OCI-LY3 (cell line): ENCODE results near the gene PLAA.
A peak's percentile ranks its signal among the peaks of the same experiment; 100 is the strongest.

Experiments used
- H2AFZ ChIP-seq: fragments of 200-600, 300-600 bp; shearing (Covaris generic); 2 replicates; pipeline ENCODE4 v1.6.0; 2014; ENCODE audit warnings: antibody characterized with exemption, low read depth, low read length
- H3K27ac ChIP-seq: fragments of 200-600, 300-600 bp; sonication (generic); 2 replicates; pipeline ENCODE4 v1.5.1; 2014; ENCODE audit warnings: mild to moderate bottlenecking, low read length, moderate library complexity, mixed read lengths
- H3K27me3 ChIP-seq: fragments of 200-600, 300-600 bp; sonication (generic); 2 replicates; pipeline ENCODE4 v1.6.1; 2014; ENCODE audit warnings: low read depth, low read length, mixed read lengths
- H3K36me3 ChIP-seq: fragments of 200-600, 300-600 bp; sonication (generic); replicated peaks from 2 replicates; pipeline ENCODE3; 2014; ENCODE audit warnings: low read depth, low read length, mixed read lengths
- H3K4me1 ChIP-seq: fragments of 300-600, 200-600 bp; sonication (generic); 2 replicates; pipeline ENCODE4 v1.6.1; 2014; ENCODE audit warnings: low read length, mixed read lengths
- H3K4me2 ChIP-seq: fragments of 200-600, 300-600 bp; sonication (generic); 2 replicates; pipeline ENCODE4 v1.6.1; 2014; ENCODE audit warnings: low read length, mixed read lengths
- H3K4me3 ChIP-seq: fragments of 300-600, 200-600 bp; sonication (generic); 2 replicates; pipeline ENCODE4 v1.5.1; 2014; ENCODE audit warnings: antibody characterized with exemption, mild to moderate bottlenecking, low read length, moderate library complexity
- H3K79me2 ChIP-seq: fragments of 300-600, 200-600 bp; shearing (Covaris generic); 2 replicates; pipeline ENCODE4 v1.6.1; 2014; ENCODE audit warnings: mild to moderate bottlenecking, low read length, mixed read lengths
- H3K9ac ChIP-seq: fragments of 300-600, 200-600 bp; shearing (Covaris generic); 2 replicates; pipeline ENCODE4 v1.6.0; 2014; ENCODE audit warnings: mild to moderate bottlenecking, low read length, moderate library complexity
- H3K9me3 ChIP-seq: fragments of 200-600, 300-600 bp; shearing (Covaris generic); 2 replicates; pipeline ENCODE4 v1.6.1; 2014; ENCODE audit warnings: low read length, mixed read lengths; ENCODE audit not compliant: insufficient read depth
- H4K20me1 ChIP-seq: fragments of 200-600, 300-600 bp; sonication (generic); 2 replicates; pipeline ENCODE4 v1.6.1; 2016; ENCODE audit warnings: low read length, mixed read lengths; ENCODE audit not compliant: insufficient read depth
- EZH2phosphoT487 ChIP-seq: fragments of 200-600 bp; shearing (Covaris generic); IDR thresholded peaks from 2 replicates; pipeline ENCODE4 v1.6.1; 2018; ENCODE audit warnings: antibody characterized with exemption, mixed run types, low read depth
- TF ChIP-seq, protein P1 (sequence below): fragments of 200-600, 300-600 bp; sonication (generic); IDR thresholded peaks from 2 replicates; pipeline ENCODE4 v1.5.1; 2014; ENCODE audit warnings: antibody characterized with exemption, low read length, low read depth

Gene PLAA

DNA sequence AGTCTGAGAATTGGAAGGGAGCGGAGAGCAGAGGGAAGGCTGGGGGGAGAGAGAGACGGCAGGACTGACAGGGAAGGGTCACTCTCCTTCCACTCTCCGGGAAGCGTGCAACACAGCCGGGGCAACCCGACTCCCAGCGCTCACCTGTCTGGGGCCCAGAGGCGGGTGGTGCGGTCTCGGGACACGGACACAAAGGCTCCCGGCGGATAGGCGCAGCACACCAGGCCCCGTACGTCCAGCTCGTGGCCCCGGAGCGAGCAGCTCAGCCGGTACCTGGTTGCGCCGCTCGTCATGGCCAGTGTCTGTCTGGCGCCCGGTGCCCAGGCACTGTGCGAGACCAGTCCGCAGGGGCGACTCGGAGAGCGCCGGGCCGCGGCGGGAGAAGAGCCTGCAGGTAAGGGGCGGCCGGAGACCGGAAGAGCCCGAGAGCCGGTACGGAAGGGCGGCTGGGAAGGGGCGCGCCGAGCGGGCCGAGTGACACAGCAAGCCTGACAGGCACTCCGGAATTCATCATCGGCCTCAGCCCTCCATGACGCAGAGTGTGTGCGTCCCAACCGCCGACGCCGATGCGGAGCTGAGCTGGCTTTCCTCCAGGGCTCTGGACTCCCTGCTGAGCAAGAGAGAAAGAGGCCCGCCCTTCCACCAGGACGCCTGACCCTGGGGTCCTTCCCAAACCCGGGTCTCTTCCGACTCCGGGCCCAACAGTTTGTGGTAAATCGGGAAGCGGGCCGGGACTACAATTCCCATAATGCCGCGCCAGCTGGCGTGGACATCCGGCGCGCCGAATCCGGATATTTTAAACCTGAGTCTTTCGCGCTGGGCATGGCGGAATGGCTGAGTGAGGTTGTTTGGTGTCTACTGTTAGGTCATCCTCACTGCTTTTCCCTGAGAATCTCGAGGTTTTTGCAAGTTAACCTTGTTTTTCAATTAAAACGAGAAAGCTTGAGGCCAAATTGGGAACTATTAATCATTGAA is at the start of gene PLAA:
PLAA (minus strand) TSS at position 490 of the 975 bp plus-strand sequence; CDS start at position 293, 197 bp downstream.
- H3K36me3 ChIP-seq, result peaks cover 7% of the 10 kb centered on the region
- peak within 1 kb of the TSS; percentile 77 for H3K27ac ChIP-seq
- H3K4me3 ChIP-seq, result peak within 1 kb of the TSS; percentile 91
- peaks cover 16% of the 10 kb centered on the region for H3K4me1 ChIP-seq
- peak within 1 kb of the TSS; percentile 95 for H3K4me2 ChIP-seq
- no peak for TF ChIP-seq EZH2phosphoT487
- TF ChIP-seq, protein P1, sequence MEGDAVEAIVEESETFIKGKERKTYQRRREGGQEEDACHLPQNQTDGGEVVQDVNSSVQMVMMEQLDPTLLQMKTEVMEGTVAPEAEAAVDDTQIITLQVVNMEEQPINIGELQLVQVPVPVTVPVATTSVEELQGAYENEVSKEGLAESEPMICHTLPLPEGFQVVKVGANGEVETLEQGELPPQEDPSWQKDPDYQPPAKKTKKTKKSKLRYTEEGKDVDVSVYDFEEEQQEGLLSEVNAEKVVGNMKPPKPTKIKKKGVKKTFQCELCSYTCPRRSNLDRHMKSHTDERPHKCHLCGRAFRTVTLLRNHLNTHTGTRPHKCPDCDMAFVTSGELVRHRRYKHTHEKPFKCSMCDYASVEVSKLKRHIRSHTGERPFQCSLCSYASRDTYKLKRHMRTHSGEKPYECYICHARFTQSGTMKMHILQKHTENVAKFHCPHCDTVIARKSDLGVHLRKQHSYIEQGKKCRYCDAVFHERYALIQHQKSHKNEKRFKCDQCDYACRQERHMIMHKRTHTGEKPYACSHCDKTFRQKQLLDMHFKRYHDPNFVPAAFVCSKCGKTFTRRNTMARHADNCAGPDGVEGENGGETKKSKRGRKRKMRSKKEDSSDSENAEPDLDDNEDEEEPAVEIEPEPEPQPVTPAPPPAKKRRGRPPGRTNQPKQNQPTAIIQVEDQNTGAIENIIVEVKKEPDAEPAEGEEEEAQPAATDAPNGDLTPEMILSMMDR, result 0 out of 2 replicates have a peak, but pooled peaks have one; percentile 5
- peak within 1 kb of the TSS; percentile 93 for H3K9ac ChIP-seq
- H3K79me2 ChIP-seq, result peaks cover 54% of the 10 kb centered on the region
- H3K9me3 ChIP-seq, result no peaks in the 10 kb centered on the region
- no peaks in the 10 kb centered on the region for H3K27me3 ChIP-seq
- peak within 1 kb of the TSS; percentile 96 for H2AFZ ChIP-seq
- H4K20me1 ChIP-seq, result 0 out of 2 replicates have a peak, but pooled peaks cover under 1% of the 10 kb centered on the region

DNA sequence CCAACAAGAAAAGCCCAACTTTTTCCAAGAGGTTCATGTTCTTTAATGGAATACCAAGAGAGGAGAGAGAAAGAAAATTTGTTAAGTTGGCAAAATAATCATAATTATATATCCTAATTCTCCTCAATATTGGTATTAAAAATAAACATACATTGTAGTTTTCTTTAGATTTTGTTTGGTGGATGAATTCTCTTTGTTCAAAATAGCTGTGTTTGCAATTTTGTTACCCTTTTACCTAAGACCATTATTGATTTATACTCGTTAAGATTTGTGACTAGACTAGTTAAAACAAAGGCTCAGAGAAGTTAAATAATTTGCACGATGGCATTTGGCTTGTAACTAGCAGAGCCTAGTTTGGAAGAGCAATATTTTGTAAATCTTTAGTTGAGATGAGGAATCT is 48.8 kb upstream of the PLAA start:
- Histone ChIP-seq H3K9ac (no peak overlapping the region), H3K79me2 (no peaks in the 10 kb centered on the region), H3K4me1 (no peaks in the 10 kb centered on the region), H2AFZ (no peak overlapping the region), H3K36me3 (peaks cover 2% of the 10 kb centered on the region), H3K9me3 (no peaks in the 10 kb centered on the region), H3K27me3 (no peaks in the 10 kb centered on the region), H3K4me3 (no peak overlapping the region), H3K27ac (no peak overlapping the region), H4K20me1 (no peaks in the 10 kb centered on the region), H3K4me2 (no peak overlapping the region)
- TF ChIP-seq EZH2phosphoT487, result no peak
- TF ChIP-seq, protein P1, result no peak

DNA sequence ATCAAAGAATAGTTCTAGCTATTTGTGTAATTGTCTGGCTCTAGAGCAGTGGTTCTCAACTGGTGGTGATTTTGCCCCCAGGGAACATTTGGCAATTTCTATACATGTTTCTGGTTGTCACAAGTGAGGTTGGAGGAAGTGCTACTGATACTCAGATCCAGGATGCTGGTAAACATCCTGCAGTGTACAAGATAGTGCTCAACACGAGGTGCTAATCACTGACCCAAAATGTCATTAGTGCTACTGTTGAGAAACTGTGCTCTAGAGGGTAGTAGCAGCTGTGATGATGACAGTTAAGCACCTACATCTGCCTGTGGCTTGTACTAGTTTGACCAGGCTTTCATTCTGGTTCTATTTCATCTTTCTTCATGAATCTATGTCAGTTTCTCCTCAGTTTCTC is 36.3 kb upstream of the PLAA start:
- H3K9me3 ChIP-seq, result no peaks in the 10 kb centered on the region
- no peaks in the 10 kb centered on the region for H3K79me2 ChIP-seq
- no peak overlapping the region for H3K27ac ChIP-seq
- TF ChIP-seq, protein P1, result no peak
- no peak for TF ChIP-seq EZH2phosphoT487
- no peak overlapping the region for H2AFZ ChIP-seq
- H3K36me3 ChIP-seq, result peaks cover 5% of the 10 kb centered on the region
- H3K9ac ChIP-seq, result no peak overlapping the region
- H3K4me2 ChIP-seq, result no peak overlapping the region
- H3K27me3 ChIP-seq, result no peaks in the 10 kb centered on the region
- peaks cover 16% of the 10 kb centered on the region for H3K4me1 ChIP-seq
- H4K20me1 ChIP-seq, result no peaks in the 10 kb centered on the region
- H3K4me3 ChIP-seq, result no peak overlapping the region
